GM18505 (cell line): Measurements from ENCODE around the gene PSORS1C2.

Experiments used
- ATAC-seq: cut with Tn5 transposase; IDR thresholded peaks from one replicate; pipeline ENCODE4 v1.9.1; 2021; ENCODE audit not compliant: unreplicated experiment
- POLR2A ChIP-seq: IDR thresholded peaks from 4 replicates; pipeline ENCODE4 v1.6.1; 2011; ENCODE audit warnings: borderline replicate concordance; ENCODE audit not compliant: insufficient read depth, insufficient read length; ENCODE audit errors: extremely low read depth

Gene PSORS1C2

GRCh38 chr6:31158863-31159855 is 20.3 kb upstream of the PSORS1C2 start:
- no peak for TF ChIP-seq POLR2A
- ATAC-seq: no peak

DNA sequence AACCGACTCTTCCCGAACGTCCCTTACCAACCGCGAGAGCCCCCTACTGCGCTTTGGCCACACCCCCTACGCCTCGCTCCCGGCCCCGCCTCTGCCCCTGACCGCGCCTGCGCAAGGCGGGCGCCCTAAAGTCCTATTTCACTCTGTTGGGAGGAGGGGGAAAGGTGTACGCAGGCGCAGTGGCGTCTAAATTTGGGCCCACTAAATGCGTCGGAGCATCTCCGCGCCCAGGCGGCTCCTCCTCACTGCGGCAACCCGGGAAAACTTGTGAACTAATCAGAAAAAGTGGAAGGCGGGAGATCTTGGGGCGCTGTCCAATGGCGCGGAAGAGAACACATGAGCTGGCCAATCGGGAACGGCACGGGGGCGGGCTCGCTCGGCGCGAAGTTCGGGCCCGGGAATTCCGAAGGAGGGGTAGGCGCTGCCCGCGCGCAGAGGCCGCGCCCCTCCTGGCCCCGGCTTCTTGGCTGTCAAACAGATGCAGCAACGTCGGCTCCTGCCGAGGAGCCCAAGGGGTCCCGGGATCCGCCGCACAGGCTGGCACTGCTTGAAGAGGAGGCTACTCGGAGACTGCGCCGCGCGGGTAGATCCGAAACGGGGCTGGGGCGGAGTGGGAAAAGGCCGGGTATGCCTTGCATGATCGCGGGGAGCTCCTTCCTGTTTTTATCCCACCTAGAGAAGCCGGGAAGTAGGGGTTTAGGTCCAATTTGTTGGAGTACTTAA is 19.4 kb upstream of the PSORS1C2 start, which contains the start of gene TCF19:
Gene TCF19, plus strand, starts transcription at position 450 of the 723 bp plus-strand sequence. CDS start 881 bp downstream, outside the sequence.
- peak; percentile 75 for ATAC-seq
- TF ChIP-seq POLR2A: peak; percentile 54

GRCh38 chr6:31157513-31158139 is 18.8 kb upstream of the PSORS1C2 start, which contains the start of gene CCHCR1:
Gene CCHCR1 (minus strand): TSS chr6:31157802. CDS start chr6:31157600, 202 bp downstream.
- TF ChIP-seq POLR2A: no peak
- ATAC-seq: no peak

GRCh38 chr6:31156641-31157040 is 17.8 kb upstream of the PSORS1C2 start:
- ATAC-seq: no peak
- TF ChIP-seq POLR2A: no peak

DNA sequence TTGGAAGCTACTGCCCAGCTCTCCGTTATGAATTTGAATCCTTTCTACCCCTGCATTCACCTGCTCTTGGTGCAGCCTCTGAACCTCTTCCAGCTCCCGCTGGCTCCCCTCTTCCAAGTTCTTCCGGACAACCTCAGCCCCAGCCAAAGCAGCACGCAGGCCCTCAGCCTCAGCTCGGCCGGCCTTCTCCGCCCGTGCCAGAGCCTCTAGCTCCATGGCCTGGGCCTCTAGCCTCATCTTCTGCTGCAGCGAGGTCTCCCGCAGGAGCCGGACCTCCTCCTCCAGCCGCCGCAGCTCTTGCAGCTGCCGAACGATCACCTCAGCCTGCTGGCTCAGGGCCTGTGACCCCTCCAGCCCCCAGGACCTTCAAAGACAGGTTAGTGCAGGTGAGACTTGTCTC is 15.6 kb upstream of the PSORS1C2 start:
- no peak for TF ChIP-seq POLR2A
- ATAC-seq: no peak

GRCh38 chr6:31152781-31153180 is 13.9 kb upstream of the PSORS1C2 start:
- ATAC-seq: no peak
- TF ChIP-seq POLR2A: no peak

GRCh38 chr6:31149827-31150447 is 11.1 kb upstream of the PSORS1C2 start:
- ATAC-seq: no peak
- no peak for TF ChIP-seq POLR2A

GRCh38 chr6:31145386-31145785 is 6.5 kb upstream of the PSORS1C2 start:
- no peak for TF ChIP-seq POLR2A
- no peak for ATAC-seq

- no peak for ATAC-seq
- no peak for TF ChIP-seq POLR2A
Observed at GRCh38 chr6:31144970-31145340, 6.1 kb upstream of the PSORS1C2 start.

GRCh38 chr6:31144296-31144969 is 5.6 kb upstream of the PSORS1C2 start:
- TF ChIP-seq POLR2A: no peak
- ATAC-seq: no peak

DNA sequence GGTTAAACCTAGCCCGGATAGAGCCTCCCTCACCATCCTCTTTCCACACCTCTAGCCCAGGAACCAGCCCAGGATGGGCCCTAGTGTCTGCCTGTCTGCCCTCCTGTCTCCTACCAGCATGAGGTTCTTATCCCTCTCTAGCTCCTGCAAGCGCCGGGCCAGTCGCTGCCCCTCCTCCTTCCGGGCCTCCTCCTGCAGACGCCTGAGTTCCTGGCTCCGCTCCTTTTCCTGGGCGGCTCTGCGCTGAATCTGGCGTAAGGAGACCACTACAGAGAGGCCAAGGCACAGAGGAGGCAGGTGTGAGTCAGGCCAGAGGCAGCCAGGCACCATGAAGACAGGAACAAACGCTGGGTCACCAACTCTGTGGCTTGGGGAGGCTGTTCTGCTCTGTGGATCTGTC is 4.3 kb upstream of the PSORS1C2 start:
- ATAC-seq: no peak

GRCh38 chr6:31142361-31142761 is 3.5 kb upstream of the PSORS1C2 start:
- no peak for TF ChIP-seq POLR2A
- no peak for ATAC-seq

More for the DNA sequence above, 4.3 kb upstream of the PSORS1C2 start:
- no peak for TF ChIP-seq POLR2A
